Measurements from ENCODE around the gene ARHGEF12. TPM values are rescaled to one million over a fixed set of nuclear protein-coding genes. Genes with fewer than 3 reads are reported as not detected.

The ARHGEF12 gene
- total RNA-seq, 1 donor from 2014 or later = 59.5 TPM

DNA sequence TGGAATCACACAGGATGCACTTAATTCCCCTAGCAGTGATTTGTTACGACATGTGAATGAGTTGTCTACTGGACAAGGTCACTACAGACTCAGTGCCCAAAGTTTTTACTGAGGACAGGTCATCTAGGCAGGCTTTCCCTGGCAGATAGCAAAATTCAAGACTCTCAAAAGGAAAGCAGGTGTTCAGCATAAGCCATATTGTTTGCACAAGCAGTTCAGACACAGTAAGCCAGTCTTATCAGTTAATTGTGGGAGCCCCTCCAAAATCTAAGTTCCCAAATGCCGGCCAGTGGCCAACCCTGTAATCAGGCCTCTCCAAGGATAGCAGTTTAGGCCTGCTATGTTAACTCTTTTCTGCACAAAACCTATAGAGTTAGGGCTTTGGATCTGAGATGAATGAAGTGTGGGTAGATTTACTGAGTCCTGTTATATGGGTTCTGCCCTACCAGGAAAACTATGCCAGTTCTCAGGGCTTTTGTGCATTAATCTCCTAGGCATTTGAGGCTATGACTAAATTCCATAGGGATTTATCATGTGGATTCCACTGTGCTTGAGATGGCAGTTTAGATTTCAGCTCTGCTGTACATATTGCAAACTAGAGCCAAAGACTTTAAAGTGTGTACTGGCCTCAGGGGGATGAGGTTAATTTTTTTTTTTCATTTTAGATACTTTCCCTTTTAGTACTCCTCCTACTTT, 4.8 kb upstream of the ARHGEF12 start:
- Histone ChIP-seq H3K9me3 (ENCODE audit: control insufficient read depth in 3 of 3, low read length in 3 of 3) (no peaks in the 10 kb centered on the region), H3K4me3 (ENCODE audit: low read length in 3 of 3) (no peak overlapping the region), H3K9ac (ENCODE audit: low read depth in 1 of 3, low read length in 3 of 3) (no peak overlapping the region), H3K36me3 (ENCODE audit: control insufficient read depth in 3 of 3, insufficient read depth in 3 of 3, low read length in 3 of 3) (peaks cover 0 to 8% (median 0%) of the 10 kb centered on the region in 3 donors), H3K27ac (ENCODE audit: low read depth, low read length) (peak overlapping the region; percentile 20), H3K27me3 (ENCODE audit: control insufficient read depth in 3 of 3, insufficient read depth in 3 of 3, low read length in 3 of 3) (peaks cover 0 to 4% (median 0%) of the 10 kb centered on the region in 3 donors), H3K4me1 (ENCODE audit: control insufficient read depth in 3 of 3, insufficient read depth in 3 of 3, low read length in 3 of 3) (peaks cover 6 to 12% (median 6%) of the 10 kb centered on the region in 3 donors)

DNA sequence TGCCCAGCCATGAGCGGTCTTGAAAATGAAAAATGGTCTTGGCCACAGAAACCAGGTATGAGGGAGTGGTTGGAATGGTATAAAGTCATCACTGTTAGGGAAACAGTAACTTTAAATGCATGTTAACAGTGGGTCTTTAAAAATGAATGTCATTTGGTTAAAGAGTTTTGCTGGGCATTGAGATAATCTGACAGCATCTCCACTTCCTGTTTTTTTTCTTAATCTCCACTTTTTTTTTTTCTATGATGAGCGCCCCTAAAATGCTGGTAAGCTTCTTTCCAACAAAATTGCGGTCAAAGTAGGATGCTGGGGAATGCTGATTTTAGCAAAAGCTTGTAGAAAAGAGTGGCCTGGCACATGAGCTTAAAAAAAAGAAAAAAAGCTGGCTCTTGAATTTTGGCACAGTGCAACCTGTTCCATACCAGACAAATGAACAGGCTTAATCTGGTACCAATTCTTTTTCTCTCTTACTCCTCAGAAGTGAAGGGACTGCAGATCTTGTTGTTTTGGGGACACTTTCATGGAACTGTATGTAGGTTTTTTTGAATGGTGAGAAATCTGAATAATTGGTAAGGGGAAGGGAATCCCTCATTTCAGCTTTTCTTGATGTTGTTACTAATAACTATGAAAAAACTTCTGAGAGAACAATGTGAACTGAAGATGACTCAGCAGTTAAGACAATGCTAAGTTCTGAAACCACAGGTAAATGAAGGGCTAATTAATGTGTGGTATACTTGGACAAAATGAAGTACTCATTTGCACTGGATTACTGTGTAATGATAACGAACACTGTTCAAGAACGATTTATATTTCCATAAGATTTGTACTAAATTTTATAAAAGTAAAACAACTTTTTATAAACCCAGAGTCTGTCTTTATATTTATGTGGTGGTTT, 3.1 kb upstream of the ARHGEF12 start:
- H3K36me3 ChIP-seq (ENCODE audit: control insufficient read depth in 3 of 3, insufficient read depth in 3 of 3, low read length in 3 of 3) = peaks cover 0 to 8% (median 4%) of the 10 kb centered on the region in 3 donors
- H3K9me3 ChIP-seq (ENCODE audit: control insufficient read depth in 3 of 3, low read length in 3 of 3) = no peaks in the 10 kb centered on the region
- H3K27ac ChIP-seq (ENCODE audit: low read depth, low read length) = peak overlapping the region; percentile 17
- H3K9ac ChIP-seq (ENCODE audit: low read depth in 1 of 3, low read length in 3 of 3) = no peak overlapping the region
- H3K27me3 ChIP-seq (ENCODE audit: control insufficient read depth in 3 of 3, insufficient read depth in 3 of 3, low read length in 3 of 3) = no peaks in the 10 kb centered on the region
- H3K4me3 ChIP-seq (ENCODE audit: low read length in 3 of 3) = no peak overlapping the region
- H3K4me1 ChIP-seq (ENCODE audit: control insufficient read depth in 3 of 3, insufficient read depth in 3 of 3, low read length in 3 of 3) = peaks cover 6 to 12% (median 10%) of the 10 kb centered on the region in 3 donors

DNA sequence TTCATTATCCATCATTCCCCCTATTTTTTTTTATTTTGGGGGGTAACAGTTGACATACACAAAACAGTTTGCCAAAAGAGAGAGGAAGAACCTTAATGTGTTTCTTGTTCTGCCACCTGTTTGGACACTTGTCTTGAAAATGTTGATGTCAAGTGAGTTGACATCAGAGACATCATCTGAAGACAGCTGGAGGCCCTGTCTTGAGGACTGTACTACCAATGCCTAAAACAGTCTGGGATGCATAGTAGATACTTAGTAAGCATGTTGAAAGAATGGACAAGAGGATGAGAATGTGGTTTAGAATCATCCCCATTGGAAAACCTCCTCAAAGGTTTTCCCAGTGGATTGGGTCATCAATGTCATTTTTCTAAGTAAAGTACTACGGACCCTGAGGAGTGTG, 2.4 kb upstream of the ARHGEF12 start:
- Histone ChIP-seq H3K27ac (ENCODE audit: low read depth, low read length) (peak overlapping the region; percentile 5), H3K27me3 (ENCODE audit: control insufficient read depth in 3 of 3, insufficient read depth in 3 of 3, low read length in 3 of 3) (no peaks in the 10 kb centered on the region), H3K9ac (ENCODE audit: low read depth in 1 of 3, low read length in 3 of 3) (no peak overlapping the region), H3K36me3 (ENCODE audit: control insufficient read depth in 3 of 3, insufficient read depth in 3 of 3, low read length in 3 of 3) (peaks cover 0 to 8% (median 4%) of the 10 kb centered on the region in 3 donors), H3K4me1 (ENCODE audit: control insufficient read depth in 3 of 3, insufficient read depth in 3 of 3, low read length in 3 of 3) (peaks cover 6 to 15% (median 8%) of the 10 kb centered on the region in 3 donors), H3K9me3 (ENCODE audit: control insufficient read depth in 3 of 3, low read length in 3 of 3) (no peaks in the 10 kb centered on the region), H3K4me3 (ENCODE audit: low read length in 3 of 3) (no peak overlapping the region)

DNA sequence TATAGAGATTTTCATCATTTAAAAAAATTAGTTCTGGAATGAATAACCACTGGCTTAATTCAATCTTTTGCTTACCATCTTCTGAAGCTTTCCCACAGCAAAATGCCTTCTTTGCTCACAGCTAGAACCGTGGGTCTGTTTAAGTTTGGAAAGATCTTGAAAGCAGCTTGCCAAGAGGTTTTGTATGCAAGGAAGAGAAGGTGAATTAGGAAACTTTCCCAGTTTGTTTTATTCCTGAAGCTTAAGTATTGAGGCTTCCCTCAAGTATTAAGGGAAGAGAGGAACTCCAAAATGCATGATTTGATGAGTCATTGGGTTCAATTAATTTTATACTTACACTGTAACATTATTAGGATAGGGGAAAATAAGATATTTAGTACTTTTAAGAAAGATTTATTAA, 1.9 kb upstream of the ARHGEF12 start:
- Histone ChIP-seq H3K4me1 (ENCODE audit: control insufficient read depth in 3 of 3, insufficient read depth in 3 of 3, low read length in 3 of 3) (peaks cover 6 to 20% (median 9%) of the 10 kb centered on the region in 3 donors), H3K27ac (ENCODE audit: low read depth, low read length) (peak overlapping the region; percentile 5), H3K27me3 (ENCODE audit: control insufficient read depth in 3 of 3, insufficient read depth in 3 of 3, low read length in 3 of 3) (no peaks in the 10 kb centered on the region), H3K36me3 (ENCODE audit: control insufficient read depth in 3 of 3, insufficient read depth in 3 of 3, low read length in 3 of 3) (peaks cover 0 to 8% (median 4%) of the 10 kb centered on the region in 3 donors), H3K9ac (ENCODE audit: low read depth in 1 of 3, low read length in 3 of 3) (no peak overlapping the region), H3K9me3 (ENCODE audit: control insufficient read depth in 3 of 3, low read length in 3 of 3) (no peaks in the 10 kb centered on the region), H3K4me3 (ENCODE audit: low read length in 3 of 3) (no peak overlapping the region)

DNA sequence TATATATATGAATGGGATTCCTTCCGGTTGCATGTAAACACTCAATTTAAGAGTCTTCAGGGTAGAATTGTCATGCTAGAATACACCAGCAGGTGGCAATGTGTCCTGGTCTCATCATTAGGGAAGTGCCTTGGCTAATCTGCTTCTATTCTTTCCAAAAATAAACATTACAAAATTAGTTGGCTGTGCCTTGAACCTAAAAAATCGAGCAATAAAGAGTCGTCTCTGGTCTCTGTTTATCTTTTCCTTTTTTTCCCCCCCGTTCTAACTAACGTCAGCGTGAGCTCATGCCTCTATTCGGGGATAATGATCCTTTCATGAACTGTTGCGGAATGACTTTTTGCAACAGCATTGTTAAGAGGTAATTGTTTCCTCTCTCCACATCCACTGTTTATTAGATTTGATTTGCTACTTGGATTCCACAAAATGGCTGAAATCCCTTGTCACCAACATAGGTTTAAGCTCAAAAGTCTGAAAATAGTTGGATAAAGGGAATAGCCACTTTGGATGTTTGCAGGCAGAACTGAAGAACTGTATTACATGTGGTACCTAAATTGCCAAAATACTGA, 1.2 kb upstream of the ARHGEF12 start:
- peaks cover 8 to 23% (median 14%) of the 10 kb centered on the region in 3 donors for H3K4me1 ChIP-seq (ENCODE audit: control insufficient read depth in 3 of 3, insufficient read depth in 3 of 3, low read length in 3 of 3)

DNA sequence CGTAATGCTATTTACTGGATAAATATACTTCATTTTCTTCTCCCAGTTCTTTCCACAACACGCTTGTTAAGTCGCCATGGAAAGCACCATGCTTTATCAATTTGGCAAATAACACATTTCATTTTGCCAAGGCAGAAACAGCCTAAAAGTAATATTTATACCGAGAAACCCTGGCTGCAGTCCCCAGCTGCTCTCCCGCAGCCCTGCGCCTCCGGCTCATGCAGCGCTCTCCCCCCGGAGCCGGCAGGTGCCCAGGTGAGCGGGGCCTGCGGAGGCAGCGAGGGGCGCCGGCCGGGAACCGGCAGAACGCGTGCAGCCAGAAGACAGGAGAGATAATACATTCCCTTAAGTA, 681 bp upstream of the ARHGEF12 start:
- Histone ChIP-seq H3K4me1 (ENCODE audit: control insufficient read depth in 3 of 3, insufficient read depth in 3 of 3, low read length in 3 of 3) (peaks cover 10 to 27% (median 16%) of the 10 kb centered on the region in 3 donors), H3K27ac (ENCODE audit: low read depth, low read length) (peak overlapping the region; percentile 92), H3K4me3 (ENCODE audit: low read length in 3 of 3) (peak overlapping the region; percentile 73 to 83 (median 79)), H3K36me3 (ENCODE audit: control insufficient read depth in 3 of 3, insufficient read depth in 3 of 3, low read length in 3 of 3) (peaks cover 0 to 4% (median 0%) of the 10 kb centered on the region in 3 donors), H3K9ac (ENCODE audit: low read depth in 1 of 3, low read length in 3 of 3) (peak overlapping the region; percentile 81 to 95 (median 92)), H3K27me3 (ENCODE audit: control insufficient read depth in 3 of 3, insufficient read depth in 3 of 3, low read length in 3 of 3) (no peaks in the 10 kb centered on the region), H3K9me3 (ENCODE audit: control insufficient read depth in 3 of 3, low read length in 3 of 3) (no peaks in the 10 kb centered on the region)

More for the DNA sequence above, 1.2 kb upstream of the ARHGEF12 start:
- H3K36me3 ChIP-seq (ENCODE audit: control insufficient read depth in 3 of 3, insufficient read depth in 3 of 3, low read length in 3 of 3) = peaks cover 0 to 5% (median 4%) of the 10 kb centered on the region in 3 donors
- no peaks in the 10 kb centered on the region for H3K9me3 ChIP-seq (ENCODE audit: control insufficient read depth in 3 of 3, low read length in 3 of 3)
- peak overlapping the region; percentile 73 to 83 (median 79) for H3K4me3 ChIP-seq (ENCODE audit: low read length in 3 of 3)
- H3K27me3 ChIP-seq (ENCODE audit: control insufficient read depth in 3 of 3, insufficient read depth in 3 of 3, low read length in 3 of 3) = no peaks in the 10 kb centered on the region
- H3K9ac ChIP-seq (ENCODE audit: low read depth in 1 of 3, low read length in 3 of 3) = peak overlapping the region; percentile 81 to 95 (median 92)
- H3K27ac ChIP-seq (ENCODE audit: low read depth, low read length) = peak overlapping the region; percentile 92

DNA sequence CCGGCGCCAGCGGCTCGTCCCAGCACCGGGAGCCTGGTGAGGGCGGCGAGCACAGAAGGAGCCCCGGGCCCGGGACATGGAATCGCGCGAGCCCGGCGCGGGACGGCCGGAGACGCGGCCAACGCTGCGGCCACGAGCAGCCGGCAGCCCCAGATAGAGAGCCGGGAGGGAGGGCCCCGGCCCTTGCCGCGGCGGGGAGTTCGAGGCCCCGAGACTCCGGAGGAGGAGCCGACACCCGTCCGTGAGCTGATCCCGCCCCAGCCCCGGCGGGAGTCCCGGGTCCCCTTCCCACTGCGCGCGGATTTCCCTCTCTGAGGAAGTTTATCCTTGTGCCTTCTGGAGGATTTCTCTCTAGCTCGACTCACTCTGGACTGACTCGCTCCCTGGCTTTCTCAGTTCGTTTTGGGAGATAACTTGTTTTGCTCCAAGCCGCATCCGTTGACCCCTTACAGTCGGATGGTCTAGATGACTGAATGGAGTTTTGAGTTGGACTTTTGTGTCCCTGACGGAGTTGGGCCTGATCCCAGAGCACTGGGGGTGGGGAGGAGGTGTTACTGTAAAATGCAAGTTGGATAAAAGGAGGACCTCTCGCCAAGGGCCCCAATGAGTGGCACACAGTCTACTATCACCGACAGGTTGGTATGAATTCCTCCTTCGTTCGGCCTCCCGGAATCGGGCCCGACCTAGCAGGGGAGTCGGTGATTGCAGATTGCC, 585 bp downstream of the ARHGEF12 start:
- Histone ChIP-seq H3K27me3 (ENCODE audit: control insufficient read depth in 3 of 3, insufficient read depth in 3 of 3, low read length in 3 of 3) (no peaks in the 10 kb centered on the region), H3K4me1 (ENCODE audit: control insufficient read depth in 3 of 3, insufficient read depth in 3 of 3, low read length in 3 of 3) (peaks cover 10 to 39% (median 14%) of the 10 kb centered on the region in 3 donors), H3K9me3 (ENCODE audit: control insufficient read depth in 3 of 3, low read length in 3 of 3) (no peaks in the 10 kb centered on the region), H3K27ac (ENCODE audit: low read depth, low read length) (peak overlapping the region; percentile 92), H3K9ac (ENCODE audit: low read depth in 1 of 3, low read length in 3 of 3) (peak overlapping the region; percentile 94 to 98 (median 95)), H3K36me3 (ENCODE audit: control insufficient read depth in 3 of 3, insufficient read depth in 3 of 3, low read length in 3 of 3) (peaks cover 0 to 4% (median 0%) of the 10 kb centered on the region in 3 donors), H3K4me3 (ENCODE audit: low read length in 3 of 3) (peak overlapping the region; percentile 80 to 97 (median 94))

DNA sequence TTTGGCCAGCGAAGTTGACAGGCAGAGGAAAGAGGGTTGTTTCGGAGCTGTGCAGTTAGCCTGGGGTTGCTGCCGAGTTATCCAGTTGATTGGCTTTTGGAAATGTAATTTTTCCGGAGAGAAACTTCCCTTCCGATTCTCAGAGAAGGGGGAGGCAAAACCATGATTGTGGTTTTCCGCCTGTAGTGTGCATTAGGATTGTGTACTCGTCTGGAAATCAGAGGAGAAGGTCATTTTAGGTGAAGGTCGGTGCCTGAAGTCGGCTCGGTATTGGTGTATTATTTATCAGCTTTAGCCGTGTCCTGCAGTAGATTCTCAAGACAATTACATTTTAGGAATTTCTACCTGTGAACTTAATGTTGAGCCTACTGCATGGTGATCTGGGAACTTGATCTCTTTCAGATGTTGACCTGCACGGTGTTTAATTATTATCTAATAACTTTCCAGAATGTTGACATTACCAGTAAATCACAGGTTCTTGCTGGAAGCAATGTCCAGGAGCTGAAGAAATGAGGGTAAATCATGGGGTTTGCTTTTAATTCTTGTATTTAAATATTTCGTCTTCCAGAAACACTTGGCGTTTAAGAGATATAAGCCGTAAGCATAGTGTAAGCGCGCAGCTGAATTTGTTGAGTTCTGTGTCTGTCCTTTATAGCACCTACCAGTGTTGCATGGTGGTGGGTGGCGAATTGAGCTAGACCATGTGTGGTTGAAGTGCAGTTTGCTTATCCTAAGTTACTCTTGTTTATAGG, 1.3 kb downstream of the ARHGEF12 start:
- peaks cover 10 to 39% (median 12%) of the 10 kb centered on the region in 3 donors for H3K4me1 ChIP-seq (ENCODE audit: control insufficient read depth in 3 of 3, insufficient read depth in 3 of 3, low read length in 3 of 3)
- peak overlapping the region; percentile 94 to 98 (median 95) for H3K9ac ChIP-seq (ENCODE audit: low read depth in 1 of 3, low read length in 3 of 3)
- peaks cover 0 to 4% (median 0%) of the 10 kb centered on the region in 3 donors for H3K36me3 ChIP-seq (ENCODE audit: control insufficient read depth in 3 of 3, insufficient read depth in 3 of 3, low read length in 3 of 3)

More for the DNA sequence above, 1.3 kb downstream of the ARHGEF12 start:
- peak overlapping the region; percentile 92 for H3K27ac ChIP-seq (ENCODE audit: low read depth, low read length)
- peak overlapping the region; percentile 80 to 97 (median 94) for H3K4me3 ChIP-seq (ENCODE audit: low read length in 3 of 3)
- no peaks in the 10 kb centered on the region for H3K27me3 ChIP-seq (ENCODE audit: control insufficient read depth in 3 of 3, insufficient read depth in 3 of 3, low read length in 3 of 3)
- H3K9me3 ChIP-seq (ENCODE audit: control insufficient read depth in 3 of 3, low read length in 3 of 3) = no peaks in the 10 kb centered on the region
